Measurements from ENCODE around the gene THEM5.
A peak's percentile ranks its signal among the peaks of the same experiment; 100 is the strongest.

Gene THEM5

GRCh38 chr1:151867321-151867720 lies 13.8 kb upstream of the THEM5 start:
- DNase-seq, result no peak

DNA sequence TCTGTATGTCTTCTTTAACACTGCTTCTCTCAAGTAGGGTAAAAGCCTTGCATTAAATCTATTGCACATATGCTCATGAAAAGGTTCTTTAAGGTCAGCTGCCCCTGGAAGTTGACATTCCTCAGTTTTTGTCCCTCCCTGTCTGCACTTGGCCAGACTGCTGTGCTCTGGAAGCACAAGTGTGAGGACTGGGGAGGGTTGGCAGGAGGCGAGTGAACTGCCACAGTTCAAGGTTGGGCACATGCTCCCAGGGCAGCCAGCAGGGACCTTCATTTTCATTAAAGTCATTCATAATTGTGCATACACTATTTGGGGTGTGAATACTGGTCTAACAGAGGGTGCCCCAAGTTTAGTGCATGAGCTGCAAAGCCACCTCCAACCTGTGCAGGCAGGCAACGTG lies 10.9 kb upstream of the THEM5 start:
- no peak for DNase-seq

- DNase-seq, result peak; percentile 32
Observed at GRCh38 chr1:151862604-151863003, 9.1 kb upstream of the THEM5 start.

- DNase-seq, result no peak
Observed at GRCh38 chr1:151860504-151861187, 7.1 kb upstream of the THEM5 start.

- DNase-seq, result no peak
Observed at GRCh38 chr1:151859891-151860293, 6.4 kb upstream of the THEM5 start.

DNA sequence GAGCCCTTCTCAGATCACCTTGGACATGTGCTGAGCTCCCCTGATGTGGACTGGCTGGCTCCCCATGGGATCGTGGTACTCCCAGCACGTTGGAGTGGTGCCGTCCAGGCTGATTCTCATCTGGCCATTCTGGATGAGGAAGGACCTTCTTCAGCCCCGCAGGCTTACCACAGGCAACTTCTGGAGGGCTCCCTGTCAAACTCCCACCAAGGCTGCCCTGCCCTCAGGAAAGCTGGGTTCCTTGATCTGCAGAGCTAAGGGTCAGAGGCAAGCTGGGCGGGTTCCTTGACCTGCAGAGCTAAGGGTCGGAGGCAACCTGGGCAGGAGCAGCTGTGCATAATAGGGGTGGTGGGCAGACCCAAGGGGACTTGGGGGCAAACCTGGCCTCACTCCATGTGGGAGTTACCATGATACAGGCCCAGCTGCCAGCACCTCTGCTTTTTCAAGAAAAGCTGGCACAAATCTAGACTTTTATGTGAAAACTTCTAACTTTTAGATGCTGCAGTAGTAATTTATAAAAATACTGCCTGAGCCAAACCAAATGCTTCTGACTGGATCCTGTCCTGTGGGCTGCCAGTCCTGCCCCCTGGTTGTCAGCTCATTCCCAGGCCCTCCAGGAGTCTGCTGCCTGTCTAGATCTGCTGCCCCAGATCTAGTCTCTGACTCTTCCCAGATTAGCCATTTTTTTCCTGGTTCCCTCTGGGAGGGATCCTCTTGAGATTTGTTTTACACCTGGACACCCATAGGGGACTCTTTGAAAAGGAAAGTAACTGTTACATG lies 5.6 kb upstream of the THEM5 start:
- DNase-seq, result no peak

GRCh38 chr1:151858030-151858746 lies 4.7 kb upstream of the THEM5 start:
- DNase-seq, result no peak

- DNase-seq, result peak; percentile 47
Observed at GRCh38 chr1:151855933-151856332, 2.4 kb upstream of the THEM5 start.

- peak; percentile 50 for DNase-seq
Observed at GRCh38 chr1:151855516-151855915, 2.0 kb upstream of the THEM5 start.

GRCh38 chr1:151854658-151855057 lies 1.1 kb upstream of the THEM5 start:
- DNase-seq, result no peak

GRCh38 chr1:151852733-151853132 lies 779 bp downstream of the THEM5 start:
- no peak for DNase-seq

DNA sequence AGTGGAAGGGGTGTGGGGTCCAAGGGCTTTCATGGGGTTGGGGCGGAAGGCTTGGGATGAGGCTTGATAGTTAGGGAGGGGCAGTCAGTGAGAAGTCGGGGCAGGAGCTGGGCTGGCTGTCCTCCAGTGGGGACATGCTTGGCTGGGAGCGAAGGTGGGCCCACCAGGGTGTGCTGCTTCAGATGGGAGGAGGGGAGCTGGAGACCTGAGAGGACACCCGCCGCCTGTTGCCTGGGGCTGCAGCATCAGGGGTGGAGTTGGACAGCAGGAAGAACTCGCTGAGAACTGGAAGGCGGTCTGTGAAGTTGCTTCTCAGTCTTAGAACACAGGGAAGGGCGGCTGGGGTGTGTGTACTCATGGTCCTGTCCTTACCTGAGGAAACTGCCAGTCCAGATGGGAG lies 1.6 kb downstream of the THEM5 start:
- DNase-seq, result no peak

GRCh38 chr1:151849871-151850270 lies 3.6 kb downstream of the THEM5 start:
- no peak for DNase-seq

DNA sequence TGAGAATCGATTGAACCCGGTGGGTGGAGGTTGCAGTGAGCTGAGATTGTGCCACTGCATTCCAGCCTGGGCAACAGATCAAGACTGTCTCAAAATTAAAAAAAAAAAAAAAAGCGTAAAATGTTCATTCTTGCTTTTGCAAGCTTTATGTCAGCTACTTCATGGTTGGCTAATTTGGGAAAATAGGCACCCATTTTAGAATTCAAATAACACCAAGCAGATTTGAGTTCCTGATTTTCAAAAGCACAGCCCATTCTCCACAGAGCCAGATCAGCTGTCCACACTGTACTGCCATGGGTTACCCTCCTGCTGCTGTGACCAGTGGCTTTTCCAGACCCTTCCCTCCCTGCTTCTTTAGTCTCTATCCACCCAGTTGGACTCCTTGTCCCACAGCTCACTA lies 4.4 kb downstream of the THEM5 start:
- no peak for DNase-seq

DNA sequence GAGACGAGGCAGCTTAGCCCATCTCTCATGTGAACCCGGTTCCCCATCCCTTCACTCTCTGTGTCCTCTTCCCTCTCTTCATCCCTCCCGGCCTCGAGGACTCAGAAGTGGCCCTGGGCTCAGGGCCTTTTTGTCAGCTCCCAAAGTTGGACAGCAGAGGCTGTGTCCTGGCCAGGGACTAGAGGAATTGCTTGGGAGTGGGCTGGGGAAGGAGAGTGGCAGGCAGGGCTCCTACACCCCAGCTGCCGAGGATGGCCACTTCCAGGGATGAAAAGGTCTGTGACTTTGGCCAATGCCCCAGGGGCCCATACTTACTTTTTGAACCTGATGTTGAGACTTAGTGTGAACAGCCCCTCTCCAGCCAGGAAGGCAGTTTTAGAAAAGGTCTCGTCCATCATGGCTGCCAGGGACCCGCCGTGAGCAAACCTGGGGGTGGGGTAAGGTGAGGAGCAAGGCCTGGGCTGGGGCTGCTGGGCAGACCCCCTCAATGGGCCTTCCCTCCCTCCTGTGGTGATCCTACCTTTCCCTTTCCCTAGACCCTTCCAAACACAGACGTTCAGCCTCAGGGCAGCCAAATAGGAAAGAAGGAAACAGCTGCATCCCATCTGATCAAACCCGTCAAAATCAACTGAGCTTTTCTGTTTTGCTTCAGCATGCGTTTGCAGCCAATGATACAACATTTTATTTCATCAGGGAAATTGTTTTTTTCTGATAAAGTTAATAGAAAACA lies 5.5 kb downstream of the THEM5 start:
- no peak for DNase-seq

DNA sequence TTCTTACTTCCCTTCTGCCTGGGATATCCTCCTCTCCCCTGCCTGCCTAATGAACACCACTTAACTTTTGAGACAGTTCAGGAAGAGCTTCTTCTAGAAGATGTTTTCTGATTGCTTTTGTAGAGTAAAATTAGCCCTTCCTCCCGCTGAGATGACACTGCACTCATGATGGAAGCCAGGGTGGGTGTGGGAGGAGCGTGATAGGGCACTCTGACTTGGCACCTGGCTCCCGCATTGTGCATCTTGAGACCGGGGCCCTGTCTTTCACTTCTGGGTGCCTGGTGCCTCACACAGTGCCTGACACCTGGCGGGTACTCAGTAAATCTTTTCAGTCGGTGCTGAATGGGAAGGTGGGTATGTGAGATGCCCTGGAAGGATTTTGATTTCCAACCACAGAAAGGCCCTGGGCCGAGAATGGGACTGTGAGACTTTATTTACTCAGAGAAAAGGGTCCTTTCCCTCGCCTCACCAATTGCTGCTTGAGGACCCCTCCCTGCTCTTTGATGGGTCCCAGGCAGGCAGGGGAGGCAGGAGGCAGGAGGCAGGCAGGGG lies 6.8 kb downstream of the THEM5 start:
- DNase-seq, result no peak

- DNase-seq, result peak; percentile 65
Observed at GRCh38 chr1:151846062-151846568, 7.4 kb downstream of the THEM5 start.

DNA sequence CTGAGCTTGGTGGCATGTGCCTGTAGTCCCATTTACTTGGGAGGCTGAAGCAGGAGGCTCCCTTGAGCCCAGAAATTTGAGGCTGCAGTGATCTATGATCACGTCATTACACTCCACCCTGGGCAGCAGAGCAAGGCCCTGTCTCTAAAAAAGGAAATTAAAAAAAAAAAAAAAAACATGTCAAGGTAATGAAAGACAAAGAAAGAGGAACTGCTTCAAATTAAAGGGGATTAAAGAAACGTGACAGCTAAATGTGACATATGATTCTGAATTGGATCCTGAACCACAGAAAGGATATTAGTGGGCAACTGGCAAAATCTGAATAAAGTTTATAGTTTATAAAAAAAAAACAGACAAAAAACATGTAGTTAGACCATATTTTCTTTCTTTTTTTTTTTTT lies 10.1 kb downstream of the THEM5 start:
- DNase-seq, result peak; percentile 38

DNA sequence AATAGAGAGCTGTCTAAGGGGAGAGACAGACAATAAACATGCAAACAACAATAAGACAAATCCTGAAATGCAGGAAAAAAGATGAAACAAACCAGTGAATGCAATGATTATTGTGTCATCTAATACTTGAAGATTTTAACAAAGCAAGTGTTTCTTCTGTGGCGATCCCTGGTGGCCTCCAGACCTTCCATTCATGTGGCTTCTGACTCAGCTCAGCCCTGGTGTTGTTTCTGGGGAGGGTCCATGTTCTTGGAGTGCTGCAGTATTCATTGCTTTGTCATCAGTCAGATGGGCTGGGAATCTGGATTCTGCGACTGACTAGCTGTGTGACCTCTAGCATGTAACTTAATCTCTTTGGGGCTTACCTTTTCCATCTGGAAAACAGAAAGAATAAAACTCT lies 12.4 kb downstream of the THEM5 start:
- DNase-seq, result no peak

DNA sequence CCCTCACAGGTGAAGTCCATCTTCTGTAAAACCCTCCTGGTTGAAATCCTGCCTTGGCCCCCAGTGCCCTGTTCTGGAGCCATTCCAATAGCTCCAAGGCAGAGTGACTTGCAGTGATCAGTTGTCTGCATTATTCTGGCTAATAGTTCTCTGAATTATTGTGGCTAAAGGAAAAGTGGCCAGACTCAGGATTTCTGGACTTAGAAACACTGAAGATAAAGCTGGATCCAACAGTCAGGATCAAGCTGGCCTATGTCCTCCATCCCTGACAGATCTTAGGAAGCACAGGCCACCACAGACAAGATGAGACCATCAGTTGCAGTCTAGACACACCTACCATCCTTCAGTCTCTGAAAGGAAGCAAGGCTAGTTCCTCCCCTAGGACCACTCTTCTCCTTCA lies 13.1 kb downstream of the THEM5 start:
- no peak for DNase-seq

DNA sequence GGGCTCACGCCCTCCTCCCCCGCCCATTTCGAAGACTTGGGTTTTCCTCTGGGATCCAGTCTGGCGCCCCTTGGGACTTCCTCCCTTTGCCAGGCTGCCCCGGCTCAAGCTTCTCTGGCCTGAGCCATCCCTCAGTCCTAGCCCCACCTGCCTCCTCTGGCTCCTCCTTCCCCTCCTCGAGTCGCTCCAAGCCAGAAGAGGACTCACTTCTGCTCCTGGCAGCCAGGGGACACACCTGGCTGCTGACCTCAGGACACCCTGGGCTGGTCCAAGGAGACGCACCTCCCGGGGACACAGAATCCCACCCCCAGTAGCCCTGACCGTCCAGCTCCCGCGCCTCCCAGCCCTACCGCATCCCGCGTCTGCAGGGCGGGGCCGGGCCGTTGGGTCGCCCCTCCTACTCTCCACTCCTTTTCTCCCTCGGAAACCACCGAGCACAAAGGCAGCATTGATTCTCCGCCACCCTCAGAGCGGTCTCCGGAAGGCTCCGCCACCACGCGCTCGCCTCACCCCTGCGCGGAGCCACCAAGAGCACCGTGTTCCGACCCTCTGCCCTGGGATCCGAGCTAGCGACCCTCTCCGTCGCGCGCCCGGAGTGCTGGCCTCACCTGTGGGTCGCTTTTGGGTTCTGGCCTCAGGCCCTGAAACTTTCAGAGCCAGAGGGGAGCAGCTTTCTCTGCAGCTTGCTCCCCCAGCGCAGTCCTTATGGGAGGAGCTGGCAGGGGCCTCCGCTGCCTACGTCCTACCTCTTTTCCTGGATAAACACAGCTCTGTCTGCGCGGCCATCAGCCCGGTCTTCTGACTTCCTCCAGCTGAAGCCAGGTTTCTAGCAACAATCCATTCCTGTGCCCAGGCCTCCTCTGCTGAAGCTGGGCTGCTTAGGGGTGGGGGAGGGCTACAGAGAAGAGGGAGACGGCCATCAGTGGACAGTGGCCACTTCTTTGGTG lies 13.8 kb downstream of the THEM5 start, which contains the start of gene C2CD4D:
TSS of gene C2CD4D (minus strand) at position 364 of the 947 bp plus-strand sequence. CDS start 831 bp downstream, outside the sequence.
- peak; percentile 51 for DNase-seq
